ENCODE measurements around the gene GTF2H4.

Gene GTF2H4

GRCh38 chr6:30875244-30876038 is 32.6 kb upstream of the GTF2H4 start:
- Histone ChIP-seq H3K36me3 (ENCODE audit: control insufficient read depth, insufficient read depth, low read length) (no peaks in the 10 kb centered on the region), H3K9me3 (ENCODE audit: control insufficient read depth, low read length) (peaks cover 14% of the 10 kb centered on the region), H3K27ac (ENCODE audit: low read depth, low read length, severe bottlenecking) (no peak overlapping the region), H3K4me1 (ENCODE audit: control insufficient read depth, insufficient read depth, low read length, poor library complexity, severe bottlenecking) (peaks cover 18% of the 10 kb centered on the region), H3K4me3 (ENCODE audit: extremely low read depth, insufficient read depth, low read length, poor library complexity, severe bottlenecking) (no peak overlapping the region)
- WGBS, 2 experiments (ENCODE audit: insufficient coverage in 2 of 2), result 91 to 93% methylated on average over 18 of the region's 18 CpGs

DNA sequence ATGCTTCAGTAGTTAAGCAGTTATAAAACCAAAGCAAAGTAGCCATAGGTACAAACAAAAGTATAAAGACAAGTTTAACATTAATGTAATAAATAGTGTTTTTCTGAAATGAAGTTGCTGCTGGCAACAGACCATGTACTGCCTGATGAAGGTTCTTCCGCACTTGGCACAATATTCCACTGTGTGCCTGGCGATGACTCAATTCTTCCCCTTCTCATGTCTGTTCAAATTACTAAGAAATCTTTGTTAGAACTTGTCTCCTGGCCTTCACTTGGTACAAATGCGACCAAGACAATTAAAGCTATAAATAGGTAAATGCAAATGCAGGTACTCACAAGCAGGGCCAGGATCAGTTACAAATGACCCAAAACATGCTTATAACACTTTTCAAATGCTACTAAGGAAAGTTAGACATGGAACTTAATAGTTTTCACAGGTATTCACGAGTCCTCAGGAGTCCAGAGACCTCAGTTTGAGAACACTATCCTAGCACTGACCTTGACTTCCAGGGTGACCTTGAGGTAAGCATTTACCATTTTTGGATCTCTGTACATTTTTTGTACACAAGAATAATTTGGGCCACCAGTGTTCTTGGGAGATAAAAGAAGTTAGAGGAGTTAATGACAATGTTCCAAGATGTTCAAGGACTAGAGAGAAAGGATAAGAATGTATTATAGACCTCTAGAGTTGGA is 31.8 kb upstream of the GTF2H4 start:
- WGBS, 2 experiments (ENCODE audit: insufficient coverage in 2 of 2), result 85% methylated on average over 3 of the region's 4 CpGs; no CpG with 5 or more reads in 1 of the 2 experiments
- Histone ChIP-seq H3K27ac (ENCODE audit: low read depth, low read length, severe bottlenecking) (no peak overlapping the region), H3K4me3 (ENCODE audit: extremely low read depth, insufficient read depth, low read length, poor library complexity, severe bottlenecking) (no peak overlapping the region), H3K4me1 (ENCODE audit: control insufficient read depth, insufficient read depth, low read length, poor library complexity, severe bottlenecking) (peaks cover 24% of the 10 kb centered on the region), H3K9me3 (ENCODE audit: control insufficient read depth, low read length) (peaks cover 8% of the 10 kb centered on the region), H3K36me3 (ENCODE audit: control insufficient read depth, insufficient read depth, low read length) (no peaks in the 10 kb centered on the region)

DNA sequence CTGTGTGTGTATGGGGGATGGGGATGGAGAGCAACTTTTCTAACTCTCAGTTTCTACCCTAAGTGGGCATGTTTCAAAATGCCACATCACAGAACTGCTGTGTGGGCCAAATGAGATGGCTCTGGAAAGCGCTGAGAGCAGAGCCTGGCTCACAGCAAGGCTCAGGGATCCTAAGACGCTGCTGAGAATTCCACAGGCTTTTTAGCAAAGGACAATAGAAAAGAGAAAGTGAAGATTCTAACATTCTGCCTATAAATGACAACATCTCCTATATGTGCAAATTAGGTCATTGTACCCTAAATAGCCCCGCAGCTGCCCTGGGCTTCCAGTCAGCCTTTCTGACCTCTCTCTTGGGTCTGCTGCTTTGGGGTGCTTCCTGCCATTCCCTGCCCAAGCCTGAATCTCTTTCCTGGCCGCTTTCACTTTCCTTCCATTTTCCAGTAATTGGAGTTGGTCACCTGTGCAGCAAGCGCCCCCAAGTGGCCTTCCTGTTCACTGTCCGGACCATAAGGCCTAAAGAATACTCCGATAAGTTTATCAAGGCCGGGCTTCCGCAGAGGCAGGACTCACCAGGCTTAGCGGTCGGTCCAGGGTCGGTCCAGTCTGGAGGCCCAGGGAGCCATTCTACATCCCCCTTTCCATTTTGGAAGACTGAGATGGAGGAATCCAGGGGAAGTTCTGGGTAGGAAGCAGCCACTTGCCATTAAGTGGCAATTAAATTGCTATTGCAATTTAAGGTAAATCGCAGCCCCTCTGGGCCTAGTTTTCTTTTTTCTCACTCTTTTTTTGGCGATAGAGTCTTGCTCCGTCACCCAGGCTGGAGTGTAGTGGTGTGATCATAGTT is 30.4 kb upstream of the GTF2H4 start:
- H3K4me3 ChIP-seq (ENCODE audit: extremely low read depth, insufficient read depth, low read length, poor library complexity, severe bottlenecking), result no peak overlapping the region
- 21 to 23% methylated on average over 11 to 14 of the region's 15 CpGs for WGBS, 2 experiments (ENCODE audit: insufficient coverage in 2 of 2)

DNA sequence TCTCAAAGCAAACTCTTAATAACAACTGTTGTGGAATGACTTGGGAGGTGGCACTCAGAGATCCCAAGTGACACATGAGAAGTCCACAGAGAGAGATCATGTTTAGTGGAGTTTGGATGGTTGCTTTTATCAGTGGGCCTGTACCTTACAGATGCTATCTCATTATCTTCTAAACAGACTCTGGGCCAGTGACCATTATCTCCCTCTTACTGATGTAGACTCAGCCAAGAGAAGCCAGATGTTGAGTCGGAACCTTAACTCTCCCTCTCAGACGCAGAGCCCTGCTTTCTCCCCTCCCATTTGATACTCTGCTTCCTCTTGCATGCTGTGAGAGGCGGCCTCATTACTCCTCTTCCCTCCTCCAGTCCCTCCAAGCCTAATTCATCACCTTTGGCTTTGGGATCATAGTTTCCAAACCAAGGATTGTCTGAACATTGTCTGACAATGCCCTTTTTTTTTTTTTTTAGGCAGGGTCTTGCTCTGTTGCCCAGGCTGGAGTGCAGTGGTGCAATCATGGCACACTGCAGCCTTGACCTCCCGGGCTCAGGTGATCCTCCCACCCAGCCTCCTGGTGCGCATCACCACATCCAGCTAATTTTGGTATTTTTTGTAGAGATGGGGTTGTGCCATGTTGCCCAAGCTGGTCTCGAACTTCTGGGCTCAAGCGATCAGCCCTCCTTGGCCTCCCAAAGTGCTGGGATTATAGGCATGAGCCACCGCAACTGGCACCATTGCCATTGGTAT is 28.2 kb upstream of the GTF2H4 start:
- Histone ChIP-seq H3K27ac (ENCODE audit: low read depth, low read length, severe bottlenecking) (peak overlapping the region; percentile 91), H3K9me3 (ENCODE audit: control insufficient read depth, low read length) (no peaks in the 10 kb centered on the region), H3K36me3 (ENCODE audit: control insufficient read depth, insufficient read depth, low read length) (no peaks in the 10 kb centered on the region), H3K4me1 (ENCODE audit: control insufficient read depth, insufficient read depth, low read length, poor library complexity, severe bottlenecking) (peaks cover 49% of the 10 kb centered on the region), H3K4me3 (ENCODE audit: extremely low read depth, insufficient read depth, low read length, poor library complexity, severe bottlenecking) (no peak overlapping the region)
- WGBS, 2 experiments (ENCODE audit: insufficient coverage in 2 of 2), result 66 to 80% methylated on average over 6 to 7 of the region's 8 CpGs

More for the DNA sequence above, 30.4 kb upstream of the GTF2H4 start:
- Histone ChIP-seq H3K27ac (ENCODE audit: low read depth, low read length, severe bottlenecking) (no peak overlapping the region), H3K9me3 (ENCODE audit: control insufficient read depth, low read length) (no peaks in the 10 kb centered on the region), H3K4me1 (ENCODE audit: control insufficient read depth, insufficient read depth, low read length, poor library complexity, severe bottlenecking) (peaks cover 38% of the 10 kb centered on the region), H3K36me3 (ENCODE audit: control insufficient read depth, insufficient read depth, low read length) (no peaks in the 10 kb centered on the region)

GRCh38 chr6:30880698-30881252 is 27.2 kb upstream of the GTF2H4 start:
- no peaks in the 10 kb centered on the region for H3K9me3 ChIP-seq (ENCODE audit: control insufficient read depth, low read length)
- H3K4me1 ChIP-seq (ENCODE audit: control insufficient read depth, insufficient read depth, low read length, poor library complexity, severe bottlenecking), result peaks cover 54% of the 10 kb centered on the region
- H3K4me3 ChIP-seq (ENCODE audit: extremely low read depth, insufficient read depth, low read length, poor library complexity, severe bottlenecking), result peak overlapping the region; percentile 29
- peak overlapping the region; percentile 91 for H3K27ac ChIP-seq (ENCODE audit: low read depth, low read length, severe bottlenecking)
- H3K36me3 ChIP-seq (ENCODE audit: control insufficient read depth, insufficient read depth, low read length), result no peaks in the 10 kb centered on the region
- 14% methylated on average over 11 to 15 of the region's 16 CpGs for WGBS, 2 experiments (ENCODE audit: insufficient coverage in 2 of 2)

DNA sequence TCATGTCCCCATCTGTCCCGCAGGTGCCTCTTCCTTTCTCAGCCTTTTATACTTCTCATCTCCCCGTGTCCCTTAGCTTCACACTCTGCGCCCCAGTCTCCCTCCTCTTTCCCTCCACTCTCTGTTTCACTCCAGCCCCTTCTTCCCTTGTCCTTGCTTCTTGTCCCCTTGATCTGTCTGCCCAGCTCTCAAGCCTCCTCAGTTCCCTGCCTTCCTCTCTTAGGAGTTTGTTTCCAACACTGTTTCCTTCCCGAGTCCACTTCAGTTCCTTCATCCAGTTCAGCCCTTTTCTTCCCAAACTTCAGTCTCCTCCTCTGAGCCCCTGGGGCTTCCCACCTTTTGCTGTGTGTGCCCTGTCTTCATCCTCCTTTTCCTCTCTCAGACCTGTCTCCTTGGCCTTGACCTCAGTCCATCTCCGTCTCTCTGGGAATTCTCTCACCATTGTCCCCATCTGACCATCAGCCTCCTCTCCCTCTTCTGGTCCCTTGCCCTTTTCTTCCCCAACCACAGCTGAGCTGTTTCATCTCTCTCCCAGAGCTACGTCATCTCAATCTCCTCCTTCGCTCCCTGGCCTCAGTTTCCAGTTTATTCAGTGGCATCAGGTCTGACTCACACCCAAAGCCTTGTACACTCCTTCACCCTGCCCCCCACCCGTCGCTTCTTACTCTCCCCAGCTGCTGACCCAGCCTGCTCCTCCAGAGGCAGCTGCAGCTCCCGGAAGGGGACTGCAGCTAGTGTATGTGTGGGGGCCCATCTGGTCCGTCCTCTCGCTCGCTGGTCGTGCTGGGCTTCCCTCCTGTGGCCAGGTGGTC is 26.4 kb upstream of the GTF2H4 start:
- peak overlapping the region; percentile 29 for H3K4me3 ChIP-seq (ENCODE audit: extremely low read depth, insufficient read depth, low read length, poor library complexity, severe bottlenecking)
- no peaks in the 10 kb centered on the region for H3K9me3 ChIP-seq (ENCODE audit: control insufficient read depth, low read length)
- H3K36me3 ChIP-seq (ENCODE audit: control insufficient read depth, insufficient read depth, low read length), result no peaks in the 10 kb centered on the region
- peak overlapping the region; percentile 91 for H3K27ac ChIP-seq (ENCODE audit: low read depth, low read length, severe bottlenecking)
- WGBS, 2 experiments (ENCODE audit: insufficient coverage in 2 of 2), result 45 to 49% methylated on average over 12 to 14 of the region's 14 CpGs
- H3K4me1 ChIP-seq (ENCODE audit: control insufficient read depth, insufficient read depth, low read length, poor library complexity, severe bottlenecking), result peaks cover 57% of the 10 kb centered on the region

GRCh38 chr6:30882204-30882758 is 25.7 kb upstream of the GTF2H4 start:
- Histone ChIP-seq H3K4me1 (ENCODE audit: control insufficient read depth, insufficient read depth, low read length, poor library complexity, severe bottlenecking) (peaks cover 60% of the 10 kb centered on the region), H3K4me3 (ENCODE audit: extremely low read depth, insufficient read depth, low read length, poor library complexity, severe bottlenecking) (peak overlapping the region; percentile 22), H3K9me3 (ENCODE audit: control insufficient read depth, low read length) (no peaks in the 10 kb centered on the region), H3K27ac (ENCODE audit: low read depth, low read length, severe bottlenecking) (peak overlapping the region; percentile 91), H3K36me3 (ENCODE audit: control insufficient read depth, insufficient read depth, low read length) (no peaks in the 10 kb centered on the region)
- 16 to 30% methylated on average over 2 to 3 of the region's 8 CpGs for WGBS, 2 experiments (ENCODE audit: insufficient coverage in 2 of 2)

DNA sequence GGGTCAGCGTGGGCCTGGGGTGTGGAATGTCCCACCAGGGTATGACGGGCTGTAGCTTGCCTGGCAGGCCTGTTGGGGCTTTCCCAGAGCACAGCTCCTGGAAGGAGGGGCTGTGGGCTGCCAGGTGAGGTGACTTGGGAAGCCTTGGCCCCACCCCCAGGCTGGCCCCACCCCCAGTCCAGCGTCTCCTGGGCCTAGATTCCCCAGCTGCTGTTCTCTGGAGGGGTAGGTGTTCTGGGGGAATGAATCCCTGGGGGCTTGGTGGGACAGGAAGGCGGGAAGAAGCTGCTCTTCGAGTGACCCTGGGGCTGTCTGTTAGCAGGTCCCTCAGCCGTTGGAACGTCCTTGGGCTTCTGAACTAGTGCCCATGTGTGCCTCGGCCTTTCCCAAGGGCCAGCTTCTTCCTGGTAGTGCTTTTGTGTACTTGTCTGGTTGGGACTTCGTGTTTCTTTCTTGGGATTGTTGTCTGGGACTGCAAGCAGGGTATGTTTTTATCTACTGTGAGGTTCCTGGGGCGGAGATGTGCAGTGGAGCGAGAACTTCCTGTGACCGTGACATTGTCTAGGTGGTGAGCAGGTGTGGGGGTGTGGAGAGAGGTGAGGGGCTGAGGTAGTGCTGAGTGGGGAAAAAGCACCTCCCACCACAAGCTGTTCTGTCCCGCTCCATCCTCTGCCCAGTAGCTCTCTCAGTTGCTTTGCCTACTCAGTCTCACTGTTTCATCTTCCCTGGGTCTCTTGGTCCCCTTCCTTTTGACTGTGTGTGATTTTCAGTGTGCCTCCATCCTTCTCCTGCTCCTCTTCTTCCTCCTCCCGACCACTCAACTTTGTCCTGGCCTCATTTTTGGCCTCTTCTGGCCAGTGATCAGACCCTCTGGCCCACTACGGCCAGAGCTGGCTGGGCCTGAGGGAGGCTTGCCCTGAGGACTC is 25.0 kb upstream of the GTF2H4 start:
- no peaks in the 10 kb centered on the region for H3K9me3 ChIP-seq (ENCODE audit: control insufficient read depth, low read length)
- peak overlapping the region; percentile 61 for H3K4me3 ChIP-seq (ENCODE audit: extremely low read depth, insufficient read depth, low read length, poor library complexity, severe bottlenecking)
- WGBS, 2 experiments (ENCODE audit: insufficient coverage in 2 of 2), result 39 to 42% methylated on average over 8 to 13 of the region's 15 CpGs
- no peaks in the 10 kb centered on the region for H3K36me3 ChIP-seq (ENCODE audit: control insufficient read depth, insufficient read depth, low read length)
- peaks cover 59% of the 10 kb centered on the region for H3K4me1 ChIP-seq (ENCODE audit: control insufficient read depth, insufficient read depth, low read length, poor library complexity, severe bottlenecking)
- peak overlapping the region; percentile 91 for H3K27ac ChIP-seq (ENCODE audit: low read depth, low read length, severe bottlenecking)
